Tibial artery (tissue), 4 donors: ENCODE results near the gene OSBPL2.

Source experiments
- DNase-seq, 2 donors: peaks; one replicate each; pipeline ENCODE4 v3.0.0-alpha.2; 2019
- H3K27ac ChIP-seq, 2 donors: fragments of 200-600 bp; sonication (generic) in 1 of 2; 1 replicate in 1 of 2; 2 replicates in 1 of 2; pipeline ENCODE4 v1.5.1; 2018 to 2019; ENCODE audit warnings: mild to moderate bottlenecking in 1 of 2
- H3K27me3 ChIP-seq, 2 donors: fragments of 200-600 bp; sonication (generic) in 1 of 2; one replicate each; pipeline versions ENCODE4 v1.5.1 to v1.6.0; 2016 to 2019
- H3K36me3 ChIP-seq, 3 donors: fragments of 200-600 bp; sonication (generic) in 2 of 3; one replicate each; pipeline ENCODE4 v1.5.1; 2016 to 2019; ENCODE audit warnings: mild to moderate bottlenecking in 2 of 3
- H3K4me1 ChIP-seq, 4 donors: fragments of 200-600 bp; sonication (generic) in 2 of 4; 1 replicate in 3 of 4; 2 replicates in 1 of 4; pipeline ENCODE4 v1.5.1; 2016 to 2019
- H3K4me3 ChIP-seq, 2 donors: fragments of 200-600 bp; sonication (generic) in 1 of 2; 1 replicate in 1 of 2; 2 replicates in 1 of 2; pipeline ENCODE4 v1.5.1; 2018 to 2019; ENCODE audit warnings: mild to moderate bottlenecking in 2 of 2
- H3K9me3 ChIP-seq, 3 donors: fragments of 200-600 bp; sonication (generic) in 1 of 3; one replicate each; pipeline ENCODE4 v1.5.1; 2016 to 2019
- CTCF ChIP-seq, 2 experiments: fragments of 200-600 bp in 1 of 2; fragments of 450-650 bp in 1 of 2; IDR thresholded peaks; one replicate each; pipeline ENCODE4 v1.5.1; 2017 to 2019; ENCODE audit warnings: antibody characterized with exemption in 2 of 2, mild to moderate bottlenecking in 1 of 2, moderate library complexity in 1 of 2
- intact Hi-C: fragments of 100-400 bp; cut with DNase I; formaldehyde crosslinking; loops from one replicate; pipeline ENCODE4 v1.15.0; 2023; ENCODE audit warnings: low total_unique reads

Gene OSBPL2

GRCh38 chr20:62211769-62212288, 26.5 kb upstream of the OSBPL2 start:
- Histone ChIP-seq H3K27ac (no peak overlapping the region), H3K9me3 (no peaks in the 10 kb centered on the region), H3K36me3 (no peaks in the 10 kb centered on the region), H3K4me3 (no peak overlapping the region), H3K4me1 (no peaks in the 10 kb centered on the region), H3K27me3 (peaks cover 0 to 78% of the 10 kb centered on the region in 2 donors)
- TF ChIP-seq CTCF (IDR thresholded peaks at IDR 0.05), result no peak
- intact Hi-C loops, result no loop called here
- DNase-seq, result no peak

- intact Hi-C loops, result no loop called here
- Histone ChIP-seq H3K27me3 (peaks cover 0 to 83% of the 10 kb centered on the region in 2 donors), H3K4me1 (no peaks in the 10 kb centered on the region), H3K36me3 (no peaks in the 10 kb centered on the region), H3K4me3 (no peak overlapping the region), H3K9me3 (no peaks in the 10 kb centered on the region), H3K27ac (no peak overlapping the region)
- no peak for TF ChIP-seq CTCF (IDR thresholded peaks at IDR 0.05)
- DNase-seq, result no peak
Observed at GRCh38 chr20:62212299-62212698, 26.0 kb upstream of the OSBPL2 start.

GRCh38 chr20:62214067-62214466, 24.3 kb upstream of the OSBPL2 start:
- DNase-seq, result no peak
- Histone ChIP-seq H3K36me3 (no peaks in the 10 kb centered on the region), H3K9me3 (no peaks in the 10 kb centered on the region), H3K4me3 (no peak overlapping the region), H3K4me1 (peaks cover 0 to 3% (median under 1%) of the 10 kb centered on the region in 4 donors), H3K27me3 (peaks cover 0 to 91% of the 10 kb centered on the region in 2 donors), H3K27ac (no peak overlapping the region)
- no peak for TF ChIP-seq CTCF (IDR thresholded peaks at IDR 0.05)
- intact Hi-C loops, result no loop called here

GRCh38 chr20:62215020-62215990, 23.0 kb upstream of the OSBPL2 start:
- intact Hi-C loops, result no loop called here
- no peak for DNase-seq
- no peaks in the 10 kb centered on the region for H3K36me3 ChIP-seq
- no peak overlapping the region for H3K27ac ChIP-seq
- H3K9me3 ChIP-seq, result no peaks in the 10 kb centered on the region
- TF ChIP-seq CTCF (IDR thresholded peaks at IDR 0.05), result no peak
- H3K4me1 ChIP-seq, result peaks cover 0 to 14% (median 9%) of the 10 kb centered on the region in 4 donors
- H3K4me3 ChIP-seq, result no peak overlapping the region
- peaks cover 0 to 89% of the 10 kb centered on the region in 2 donors for H3K27me3 ChIP-seq

- no peak overlapping the region for H3K27ac ChIP-seq
- H3K27me3 ChIP-seq, result peaks cover 0 to 89% of the 10 kb centered on the region in 2 donors
Observed at GRCh38 chr20:62215991-62216635, 22.2 kb upstream of the OSBPL2 start.

More at GRCh38 chr20:62215991-62216635, 22.2 kb upstream of the OSBPL2 start:
- no peak overlapping the region for H3K4me3 ChIP-seq
- no peaks in the 10 kb centered on the region for H3K9me3 ChIP-seq
- peaks cover 0 to 22% (median 15%) of the 10 kb centered on the region in 4 donors for H3K4me1 ChIP-seq
- intact Hi-C loops, result no loop called here
- no peak for DNase-seq
- TF ChIP-seq CTCF (IDR thresholded peaks at IDR 0.05), result no peak
- H3K36me3 ChIP-seq, result no peaks in the 10 kb centered on the region
